GM12801 (cell line): ENCODE measurements around the gene TTC9C.

ENCODE experiments used
- CTCF ChIP-seq: IDR thresholded peaks from one replicate; pipeline ENCODE4 v1.5.1; 2011; ENCODE audit warnings: control low read depth; ENCODE audit not compliant: insufficient read length; ENCODE audit errors: extremely low read depth

Gene TTC9C

GRCh38 chr11:62689421-62690183, 38.7 kb upstream of the TTC9C start, which contains the start of gene LRRN4CL:
Gene LRRN4CL, minus strand, starts transcription at chr11:62689530. Its CDS starts 1,022 bp downstream, at chr11:62688508.
- no peak for TF ChIP-seq CTCF

- TF ChIP-seq CTCF = peak; percentile 33
These were observed 33.7 kb upstream of the TTC9C start for GRCh38 chr11:62694455-62695167.

- no peak for TF ChIP-seq CTCF
These were observed 26.0 kb upstream of the TTC9C start for GRCh38 chr11:62702246-62702645.

- TF ChIP-seq CTCF = no peak
These were observed 22.9 kb upstream of the TTC9C start for GRCh38 chr11:62705413-62705812.

- TF ChIP-seq CTCF = no peak
These were observed 22.1 kb upstream of the TTC9C start for GRCh38 chr11:62705880-62706849.

GRCh38 chr11:62706850-62707247, 21.4 kb upstream of the TTC9C start:
- no peak for TF ChIP-seq CTCF
